OCI-LY1 (cell line): ENCODE measurements around the gene ACCSL.

Experiments
- H2AFZ ChIP-seq: fragments of 200-600 bp; sonication (generic), shearing (Covaris generic); 2 replicates; pipeline ENCODE4 v1.6.0; 2014; ENCODE audit warnings: antibody characterized with exemption, mild to moderate bottlenecking, low read length
- H3F3A ChIP-seq: fragments of 200-600 bp; sonication (generic), shearing (Covaris generic); 2 replicates; pipeline ENCODE4 v1.6.0; 2014; ENCODE audit warnings: mild to moderate bottlenecking, antibody characterized with exemption, low read length, moderate library complexity; ENCODE audit not compliant: insufficient read depth
- H3K27ac ChIP-seq: fragments of 200-600 bp; sonication (generic); 2 replicates; pipeline ENCODE4 v1.5.1; 2014; ENCODE audit warnings: low read length, mixed run types, mild to moderate bottlenecking, low read depth; ENCODE audit not compliant: poor library complexity, severe bottlenecking
- H3K27me3 ChIP-seq: fragments of 200-600 bp; sonication (generic); 2 replicates; pipeline ENCODE4 v1.6.0; 2014; ENCODE audit warnings: antibody characterized with exemption, mild to moderate bottlenecking, low read length, moderate library complexity; ENCODE audit not compliant: insufficient read depth
- H3K36me3 ChIP-seq: fragments of 200-600 bp; sonication (generic); 2 replicates; pipeline ENCODE4 v1.6.1; 2014; ENCODE audit warnings: mild to moderate bottlenecking, antibody characterized with exemption, low read length, moderate library complexity, mixed read lengths; ENCODE audit not compliant: insufficient read depth
- H3K4me1 ChIP-seq: fragments of 200-600 bp; sonication (generic); 2 replicates; pipeline ENCODE4 v1.5.1; 2014; ENCODE audit warnings: mild to moderate bottlenecking, low read length, moderate library complexity; ENCODE audit not compliant: insufficient read depth, severe bottlenecking
- H3K4me2 ChIP-seq: fragments of 200-600 bp; sonication (generic), shearing (Covaris generic); 2 replicates; pipeline ENCODE4 v1.6.1; 2014; ENCODE audit warnings: low read length
- H3K4me3 ChIP-seq: fragments of 200-600 bp; sonication (generic); 2 replicates; pipeline ENCODE4 v1.5.1; 2014; ENCODE audit warnings: low read length, low read depth, mild to moderate bottlenecking, mixed read lengths; ENCODE audit not compliant: poor library complexity, severe bottlenecking
- H3K79me2 ChIP-seq: fragments of 200-600 bp; shearing (Covaris generic); 2 replicates; pipeline ENCODE4 v1.6.1; 2016; ENCODE audit warnings: mixed run types, low read length, mixed read lengths; ENCODE audit not compliant: insufficient read depth
- H3K9ac ChIP-seq: fragments of 200-600 bp; sonication (generic), shearing (Covaris generic); 2 replicates; pipeline ENCODE4 v1.6.1; 2014; ENCODE audit warnings: mild to moderate bottlenecking, low read length, mixed read lengths
- H3K9me2 ChIP-seq: fragments of 200-600 bp; sonication (generic), shearing (Covaris generic); 2 replicates; pipeline ENCODE4 v1.6.1; 2014; ENCODE audit warnings: low read depth, mild to moderate bottlenecking, low read length, mixed read lengths
- H3K9me3 ChIP-seq: fragments of 200-600 bp; shearing (Covaris generic); 2 replicates; pipeline ENCODE4 v1.6.1; 2014; ENCODE audit warnings: low read length, mixed read lengths
- H4K20me1 ChIP-seq: fragments of 200-600 bp; sonication (generic), shearing (Covaris generic); 2 replicates; pipeline ENCODE4 v1.6.0; 2016; ENCODE audit warnings: mild to moderate bottlenecking, low read length; ENCODE audit not compliant: insufficient read depth
- CTCF ChIP-seq: fragments of 200-600 bp; sonication (generic), shearing (Covaris generic); IDR thresholded peaks from 2 replicates; pipeline ENCODE4 v1.5.1; 2017; ENCODE audit warnings: mild to moderate bottlenecking, antibody characterized with exemption, low read length, moderate library complexity, mixed read lengths
- EZH2 ChIP-seq: fragments of 200-600 bp; sonication (generic), shearing (Covaris generic); IDR thresholded peaks from 2 replicates; pipeline ENCODE4 v1.8.0; 2017; ENCODE audit warnings: borderline replicate concordance, mixed run types, mild to moderate bottlenecking, antibody characterized with exemption, low read length, moderate library complexity, mixed read lengths

Gene ACCSL

DNA sequence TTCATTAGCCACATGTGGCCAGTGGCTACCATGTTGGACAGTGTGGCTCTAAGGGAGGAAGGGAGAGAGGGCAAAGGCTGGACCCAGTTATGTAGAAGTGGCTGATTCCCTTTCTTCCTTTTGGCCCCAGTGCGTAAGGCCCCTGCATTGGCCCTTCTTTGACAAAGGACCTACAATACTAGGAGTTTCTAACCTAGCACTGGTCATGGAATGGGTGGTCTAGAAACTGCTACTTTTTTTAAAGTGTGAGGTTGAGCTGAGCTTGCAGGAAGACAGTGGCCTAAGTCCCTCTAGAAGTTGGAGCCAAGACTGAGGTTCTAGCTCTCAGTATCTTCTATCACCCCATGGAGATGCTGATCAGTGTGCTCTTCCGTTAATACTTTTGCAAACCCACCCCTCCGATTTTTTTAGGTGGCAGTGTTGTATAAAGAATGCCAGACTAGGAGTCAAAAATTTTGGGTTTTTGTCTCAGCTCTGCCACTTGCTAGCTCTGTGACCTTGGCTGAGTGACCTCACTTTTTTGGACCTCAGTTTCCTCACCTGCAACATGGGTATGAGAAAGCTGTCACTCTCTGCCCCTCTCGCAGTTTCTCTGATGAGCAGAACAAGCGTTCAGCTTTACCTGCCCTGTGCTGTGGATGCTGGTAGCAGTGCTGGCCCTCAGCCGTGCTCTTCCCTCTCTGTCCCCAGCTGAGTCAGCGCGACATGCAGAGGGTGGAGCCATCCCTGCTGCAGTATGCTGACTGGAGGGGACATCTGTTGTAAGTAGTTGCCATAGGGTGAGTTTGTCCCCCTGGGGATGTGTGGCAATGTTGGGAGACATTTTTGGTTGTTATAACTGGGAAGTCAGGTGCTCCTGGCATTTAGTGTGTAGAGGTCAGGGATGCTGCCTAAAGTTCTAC is 25.2 kb downstream of the ACCSL start:
- H2AFZ ChIP-seq = no peak overlapping the region
- H4K20me1 ChIP-seq = no peaks in the 10 kb centered on the region
- no peak overlapping the region for H3K4me2 ChIP-seq
- no peaks in the 10 kb centered on the region for H3K4me1 ChIP-seq
- no peaks in the 10 kb centered on the region for H3K36me3 ChIP-seq
- no peaks in the 10 kb centered on the region for H3K9me3 ChIP-seq
- no peak overlapping the region for H3K4me3 ChIP-seq
- H3K9me2 ChIP-seq = no peaks in the 10 kb centered on the region
- H3K27me3 ChIP-seq = no peaks in the 10 kb centered on the region
- no peak overlapping the region for H3K27ac ChIP-seq
- H3F3A ChIP-seq = no peaks in the 10 kb centered on the region
- no peak for TF ChIP-seq CTCF
- TF ChIP-seq EZH2 = no peak
- H3K9ac ChIP-seq = no peak overlapping the region
- no peaks in the 10 kb centered on the region for H3K79me2 ChIP-seq

DNA sequence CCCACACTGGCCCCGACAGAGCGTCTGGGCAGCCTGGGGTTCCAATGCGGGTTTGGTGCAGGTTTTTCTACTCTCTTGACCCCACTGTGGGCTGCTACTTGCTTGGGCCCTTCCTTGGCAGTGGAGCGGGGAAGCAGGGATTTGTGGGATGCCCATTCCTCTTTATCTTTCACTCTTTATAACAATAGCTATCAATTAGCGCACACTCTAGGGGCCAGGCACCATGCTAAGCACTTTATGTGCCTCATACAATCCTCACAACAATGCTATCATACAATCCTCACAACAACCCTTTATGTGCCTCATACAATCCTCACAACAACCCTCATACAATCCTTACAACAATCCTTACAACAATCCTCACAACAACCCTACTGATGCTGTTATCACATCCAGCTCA is 31.0 kb downstream of the ACCSL start:
- H4K20me1 ChIP-seq = no peaks in the 10 kb centered on the region
- H3K4me1 ChIP-seq = no peaks in the 10 kb centered on the region
- TF ChIP-seq EZH2 (no peak), CTCF (no peak)
- H3K79me2 ChIP-seq = no peaks in the 10 kb centered on the region
- no peak overlapping the region for H3K4me2 ChIP-seq
- no peaks in the 10 kb centered on the region for H3K9me3 ChIP-seq
- no peak overlapping the region for H3K9ac ChIP-seq
- H3K4me3 ChIP-seq = no peak overlapping the region
- no peaks in the 10 kb centered on the region for H3K27me3 ChIP-seq
- no peaks in the 10 kb centered on the region for H3F3A ChIP-seq
- no peak overlapping the region for H2AFZ ChIP-seq
- H3K36me3 ChIP-seq = no peaks in the 10 kb centered on the region
- no peaks in the 10 kb centered on the region for H3K9me2 ChIP-seq
- H3K27ac ChIP-seq = no peak overlapping the region

DNA sequence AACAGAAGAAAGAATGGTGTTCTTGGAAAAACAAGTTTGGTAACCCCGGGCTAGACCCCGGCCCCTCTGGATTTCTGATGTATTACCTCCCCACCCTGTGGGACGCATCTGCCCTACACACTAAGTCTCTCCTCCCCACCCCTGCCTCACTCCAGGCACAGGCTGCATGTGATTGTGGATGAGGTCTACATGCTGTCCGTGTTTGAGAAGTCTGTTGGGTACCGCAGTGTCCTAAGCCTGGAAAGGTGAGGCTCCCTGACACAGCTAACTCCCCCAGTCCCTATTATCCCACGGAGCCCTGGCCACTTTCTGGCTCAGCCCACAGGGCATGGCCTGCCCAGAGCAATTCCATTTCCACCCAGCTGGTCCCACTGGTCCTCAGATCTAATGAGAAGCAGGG is 31.6 kb downstream of the ACCSL start:
- Histone ChIP-seq H3K4me2 (no peak overlapping the region), H3K4me1 (no peaks in the 10 kb centered on the region), H2AFZ (no peak overlapping the region), H3F3A (no peaks in the 10 kb centered on the region), H3K9ac (no peak overlapping the region), H3K79me2 (no peaks in the 10 kb centered on the region), H3K27me3 (no peaks in the 10 kb centered on the region), H3K36me3 (no peaks in the 10 kb centered on the region), H3K9me2 (no peaks in the 10 kb centered on the region), H3K4me3 (no peak overlapping the region), H4K20me1 (no peaks in the 10 kb centered on the region), H3K9me3 (no peaks in the 10 kb centered on the region), H3K27ac (no peak overlapping the region)
- TF ChIP-seq CTCF (no peak), EZH2 (no peak)
